ENCODE measurements around the gene LRP5. TPM values are rescaled to one million over a fixed set of nuclear protein-coding genes. Genes with fewer than 3 reads are reported as not detected.

The LRP5 gene
- total and polyA plus RNA-seq, 9 of the 15 experiments (the other 6 are each of a cell fraction or from before 2014, with no cell fraction given) = 0.48 to 44.2 (median 13.5) TPM

- TF ChIP-seq, protein P1, sequence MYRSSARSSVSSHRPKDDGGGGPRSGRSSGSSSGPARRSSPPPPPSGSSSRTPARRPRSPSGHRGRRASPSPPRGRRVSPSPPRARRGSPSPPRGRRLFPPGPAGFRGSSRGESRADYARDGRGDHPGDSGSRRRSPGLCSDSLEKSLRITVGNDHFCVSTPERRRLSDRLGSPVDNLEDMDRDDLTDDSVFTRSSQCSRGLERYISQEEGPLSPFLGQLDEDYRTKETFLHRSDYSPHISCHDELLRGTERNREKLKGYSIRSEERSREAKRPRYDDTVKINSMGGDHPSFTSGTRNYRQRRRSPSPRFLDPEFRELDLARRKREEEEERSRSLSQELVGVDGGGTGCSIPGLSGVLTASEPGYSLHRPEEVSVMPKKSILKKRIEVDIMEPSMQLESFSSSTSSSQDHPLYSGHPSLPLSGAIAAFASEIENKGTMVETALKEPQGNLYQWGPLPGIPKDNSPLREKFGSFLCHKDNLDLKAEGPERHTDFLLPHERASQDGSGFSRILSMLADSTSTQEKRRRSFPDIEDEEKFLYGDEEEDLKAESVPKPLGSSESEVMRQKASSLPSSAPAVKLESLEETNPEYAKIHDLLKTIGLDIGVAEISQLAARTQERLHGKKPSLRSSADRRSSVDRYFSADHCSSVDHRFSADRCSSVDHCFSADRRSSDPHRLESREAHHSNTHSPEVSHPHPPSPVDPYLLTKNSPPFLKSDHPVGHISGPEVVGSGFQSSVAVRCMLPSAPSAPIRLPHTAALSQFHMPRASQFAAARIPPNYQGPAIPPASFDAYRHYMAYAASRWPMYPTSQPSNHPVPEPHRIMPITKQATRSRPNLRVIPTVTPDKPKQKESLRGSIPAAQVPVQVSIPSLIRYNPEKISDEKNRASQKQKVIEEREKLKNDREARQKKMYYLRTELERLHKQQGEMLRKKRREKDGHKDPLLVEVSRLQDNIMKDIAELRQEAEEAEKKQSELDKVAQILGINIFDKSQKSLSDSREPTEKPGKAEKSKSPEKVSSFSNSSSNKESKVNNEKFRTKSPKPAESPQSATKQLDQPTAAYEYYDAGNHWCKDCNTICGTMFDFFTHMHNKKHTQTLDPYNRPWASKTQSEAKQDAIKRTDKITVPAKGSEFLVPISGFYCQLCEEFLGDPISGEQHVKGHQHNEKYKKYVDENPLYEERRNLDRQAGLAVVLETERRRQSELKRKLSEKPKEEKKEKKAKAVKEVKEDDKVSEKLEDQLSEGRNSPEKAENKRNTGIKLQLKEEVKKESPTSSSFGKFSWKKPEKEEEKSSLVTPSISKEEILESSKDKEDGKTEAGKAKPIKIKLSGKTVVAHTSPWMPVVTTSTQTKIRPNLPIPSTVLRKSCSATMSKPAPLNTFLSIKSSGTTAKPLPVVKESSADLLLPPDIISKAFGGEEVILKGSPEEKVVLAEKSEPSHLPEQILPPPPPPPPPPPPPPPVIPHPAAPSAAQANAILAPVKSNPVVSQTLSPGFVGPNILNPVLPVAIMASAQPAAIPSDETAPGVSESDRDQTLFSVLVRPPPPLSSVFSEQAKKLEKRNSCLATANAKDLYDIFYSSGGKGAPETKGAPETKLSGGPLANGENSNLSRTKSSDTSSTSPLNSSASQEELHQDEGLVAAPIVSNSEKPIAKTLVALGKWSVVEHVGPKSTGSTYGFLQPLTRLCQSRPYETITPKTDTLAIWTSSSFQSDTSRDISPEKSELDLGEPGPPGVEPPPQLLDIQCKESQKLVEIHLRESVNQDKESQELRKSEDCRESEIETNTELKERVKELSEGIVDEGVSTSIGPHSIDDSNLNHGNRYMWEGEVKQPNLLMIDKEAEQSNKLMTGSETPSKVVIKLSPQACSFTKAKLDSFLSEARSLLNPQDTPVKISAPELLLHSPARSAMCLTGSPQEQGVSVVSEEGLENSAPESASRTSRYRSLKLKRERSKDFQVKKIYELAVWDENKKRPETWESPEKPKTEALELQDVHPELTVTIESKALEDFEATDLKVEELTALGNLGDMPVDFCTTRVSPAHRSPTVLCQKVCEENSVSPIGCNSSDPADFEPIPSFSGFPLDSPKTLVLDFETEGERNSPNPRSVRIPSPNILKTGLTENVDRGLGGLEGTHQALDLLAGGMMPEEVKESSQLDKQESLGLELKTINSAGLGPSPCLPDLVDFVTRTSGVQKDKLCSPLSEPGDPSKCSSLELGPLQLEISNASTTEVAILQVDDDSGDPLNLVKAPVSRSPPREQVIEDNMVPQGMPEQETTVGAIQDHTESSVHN (IDR thresholded peaks at IDR 0.05; ENCODE audit: borderline replicate concordance in 1 of 2, low read depth in 1 of 2) = no peak
- no peak for TF ChIP-seq ZNF347 (CRISPR knock-in tag; IDR thresholded peaks at IDR 0.05; ENCODE audit: low read depth)
- TF ChIP-seq ZNF324 (CRISPR knock-in tag; IDR thresholded peaks at IDR 0.05) = peak; percentile 51; the same call in 1 of the 2 replicates
- TF ChIP-seq IRF9 (tag; IDR thresholded peaks at IDR 0.05) = no peak
- no peak for TF ChIP-seq HSF4 (CRISPR knock-in tag; IDR thresholded peaks at IDR 0.05; ENCODE audit: borderline replicate concordance)
- no peak for TF ChIP-seq DDX20 (tag; IDR thresholded peaks at IDR 0.05; ENCODE audit: low read depth)
- no peak for TF ChIP-seq PHB2 (IDR thresholded peaks at IDR 0.05; ENCODE audit: low read depth)
- 0 out of 2 replicates have a peak, but pooled peaks have one; percentile 41 for TF ChIP-seq CBX5 (IDR thresholded peaks at IDR 0.05; ENCODE audit: borderline replicate concordance, low read depth)
- TF ChIP-seq ZNF133 (CRISPR knock-in tag; IDR thresholded peaks at IDR 0.05) = no peak
- TF ChIP-seq, protein P2, sequence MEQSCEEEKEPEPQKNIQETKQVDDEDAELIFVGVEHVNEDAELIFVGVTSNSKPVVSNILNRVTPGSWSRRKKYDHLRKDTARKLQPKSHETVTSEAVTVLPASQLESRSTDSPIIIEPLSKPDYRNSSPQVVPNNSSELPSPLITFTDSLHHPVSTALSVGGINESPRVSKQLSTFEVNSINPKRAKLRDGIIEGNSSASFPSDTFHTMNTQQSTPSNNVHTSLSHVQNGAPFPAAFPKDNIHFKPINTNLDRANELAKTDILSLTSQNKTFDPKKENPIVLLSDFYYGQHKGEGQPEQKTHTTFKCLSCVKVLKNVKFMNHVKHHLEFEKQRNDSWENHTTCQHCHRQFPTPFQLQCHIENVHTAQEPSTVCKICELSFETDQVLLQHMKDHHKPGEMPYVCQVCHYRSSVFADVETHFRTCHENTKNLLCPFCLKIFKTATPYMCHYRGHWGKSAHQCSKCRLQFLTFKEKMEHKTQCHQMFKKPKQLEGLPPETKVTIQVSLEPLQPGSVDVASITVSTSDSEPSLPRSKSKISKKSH (CRISPR knock-in tag; IDR thresholded peaks at IDR 0.05) = no peak
- no peak; the same call in 1 of the 2 replicates for TF ChIP-seq SIN3B (IDR thresholded peaks at IDR 0.05; ENCODE audit: low read depth)
- no peak for TF ChIP-seq PTTG1 (tag; IDR thresholded peaks at IDR 0.05; ENCODE audit: low read depth)
- TF ChIP-seq VEZF1 (CRISPR knock-in tag; IDR thresholded peaks at IDR 0.05) = peak; percentile 99
- TF ChIP-seq ZNF239 (CRISPR knock-in tag; IDR thresholded peaks at IDR 0.05) = no peak
- no peak for TF ChIP-seq U2AF1 (optimal IDR thresholded peaks at IDR 0.05; ENCODE audit: low read depth, low read length)
Measured at GRCh38 chr11:68459886-68460740, 147.7 kb downstream of the LRP5 start (continued).

Measured in K562 (cell line).